ENCODE measurements around the gene SFXN2.
"Not testable (repeated sequence)": the region's sequence is repeated elsewhere in the genome, so short reads cannot be mapped to it uniquely, and the experiment has no call there.

SFXN2 gene

DNA sequence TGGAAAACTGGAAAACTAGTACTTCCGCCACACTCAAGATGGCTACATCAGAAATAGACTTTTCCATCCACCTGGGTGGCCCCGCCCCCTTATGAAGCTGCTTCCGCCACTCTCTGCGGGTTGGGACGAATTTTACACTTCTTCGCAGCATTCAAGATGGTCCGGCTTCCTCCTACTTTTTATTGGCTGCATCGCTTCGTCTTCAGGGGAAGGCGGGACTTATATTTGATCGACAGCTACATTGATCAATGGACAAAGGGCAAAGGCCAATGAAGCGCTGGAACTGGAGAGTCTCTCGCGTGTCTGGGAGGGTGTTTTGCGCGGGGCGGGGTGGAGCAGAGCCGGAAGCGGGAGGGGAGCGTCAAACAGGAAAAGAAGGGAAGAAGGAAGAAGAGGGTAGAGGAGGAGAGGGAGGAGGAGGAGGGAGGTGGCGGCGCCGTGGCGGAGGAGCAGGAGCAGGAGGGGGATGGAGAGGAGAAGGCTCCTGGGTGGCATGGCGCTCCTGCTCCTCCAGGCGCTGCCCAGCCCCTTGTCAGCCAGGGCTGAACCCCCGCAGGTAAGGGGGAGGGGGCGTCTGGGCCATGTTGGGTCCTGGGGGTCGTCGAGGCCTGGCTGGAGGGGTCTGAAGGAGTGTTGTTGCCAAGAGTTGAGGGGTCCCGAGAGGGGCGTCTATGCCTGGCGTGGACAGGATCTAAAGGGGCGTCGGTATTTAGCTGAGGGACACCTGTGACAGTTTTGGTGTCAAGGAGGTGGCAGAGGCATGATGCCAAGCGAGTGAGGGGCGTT is 29.3 kb downstream of the SFXN2 start, which contains the start of gene WBP1L:
WBP1L (plus strand) TSS at position 361 of the 786 bp plus-strand sequence; CDS start at position 467, 106 bp downstream.
- Histone ChIP-seq H3K27ac (ENCODE audit: low read depth, low read length) (peak within 1 kb of the TSS; percentile 86), H3K36me3 (ENCODE audit: insufficient read depth, low read length) (no peaks in the 10 kb centered on the region), H3K4me1 (ENCODE audit: insufficient read depth, low read length) (peaks cover 29% of the 10 kb centered on the region), H3K9me3 (ENCODE audit: low read length) (no peaks in the 10 kb centered on the region), H3K4me3 (ENCODE audit: low read depth in 1 of 2, low read length in 2 of 2) (peak within 1 kb of the TSS; percentile 86 to 100), H3K27me3 (ENCODE audit: control insufficient read depth in 1 of 2, insufficient read depth in 2 of 2, low read length in 2 of 2) (no peaks in the 10 kb centered on the region), H3K9ac (ENCODE audit: low read length) (peak within 1 kb of the TSS; percentile 100)

GRCh38 chr10:102744374-102745051 is 30.1 kb downstream of the SFXN2 start:
- H3K9ac ChIP-seq (ENCODE audit: low read length): peak overlapping the region; percentile 100
- no peaks in the 10 kb centered on the region for H3K27me3 ChIP-seq (ENCODE audit: control insufficient read depth in 1 of 2, insufficient read depth in 2 of 2, low read length in 2 of 2)
- no peaks in the 10 kb centered on the region for H3K9me3 ChIP-seq (ENCODE audit: low read length)
- no peaks in the 10 kb centered on the region for H3K36me3 ChIP-seq (ENCODE audit: insufficient read depth, low read length)
- peak overlapping the region; percentile 86 to 100 for H3K4me3 ChIP-seq (ENCODE audit: low read depth in 1 of 2, low read length in 2 of 2)
- H3K4me1 ChIP-seq (ENCODE audit: insufficient read depth, low read length): peaks cover 29% of the 10 kb centered on the region
- H3K27ac ChIP-seq (ENCODE audit: low read depth, low read length): peak overlapping the region; percentile 86

DNA sequence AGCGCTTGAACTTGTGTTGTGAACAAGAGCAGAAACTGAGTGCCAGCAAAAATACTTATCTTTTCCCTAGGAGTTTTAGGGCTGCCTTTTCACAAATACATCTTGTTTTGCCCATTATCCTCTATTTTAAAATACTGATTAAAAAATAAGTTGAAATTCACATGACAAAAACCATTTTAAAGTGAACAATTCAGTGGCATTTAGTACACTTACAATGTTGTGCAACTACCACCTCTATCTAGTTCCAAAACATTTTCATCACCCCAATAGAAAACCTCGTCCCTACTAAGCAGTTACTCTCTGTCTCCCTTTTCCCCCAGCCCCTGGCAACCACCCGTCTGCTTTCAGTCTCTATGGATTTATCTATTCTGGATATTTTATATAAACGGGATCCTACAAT is 30.7 kb downstream of the SFXN2 start:
- Histone ChIP-seq H3K36me3 (ENCODE audit: insufficient read depth, low read length) (no peaks in the 10 kb centered on the region), H3K9me3 (ENCODE audit: low read length) (no peaks in the 10 kb centered on the region), H3K27ac (ENCODE audit: low read depth, low read length) (peak overlapping the region; percentile 86), H3K4me3 (ENCODE audit: low read depth in 1 of 2, low read length in 2 of 2) (peak overlapping the region; percentile 86 to 100), H3K4me1 (ENCODE audit: insufficient read depth, low read length) (peaks cover 29% of the 10 kb centered on the region), H3K9ac (ENCODE audit: low read length) (peak overlapping the region; percentile 100), H3K27me3 (ENCODE audit: control insufficient read depth in 1 of 2, insufficient read depth in 2 of 2, low read length in 2 of 2) (no peaks in the 10 kb centered on the region)

DNA sequence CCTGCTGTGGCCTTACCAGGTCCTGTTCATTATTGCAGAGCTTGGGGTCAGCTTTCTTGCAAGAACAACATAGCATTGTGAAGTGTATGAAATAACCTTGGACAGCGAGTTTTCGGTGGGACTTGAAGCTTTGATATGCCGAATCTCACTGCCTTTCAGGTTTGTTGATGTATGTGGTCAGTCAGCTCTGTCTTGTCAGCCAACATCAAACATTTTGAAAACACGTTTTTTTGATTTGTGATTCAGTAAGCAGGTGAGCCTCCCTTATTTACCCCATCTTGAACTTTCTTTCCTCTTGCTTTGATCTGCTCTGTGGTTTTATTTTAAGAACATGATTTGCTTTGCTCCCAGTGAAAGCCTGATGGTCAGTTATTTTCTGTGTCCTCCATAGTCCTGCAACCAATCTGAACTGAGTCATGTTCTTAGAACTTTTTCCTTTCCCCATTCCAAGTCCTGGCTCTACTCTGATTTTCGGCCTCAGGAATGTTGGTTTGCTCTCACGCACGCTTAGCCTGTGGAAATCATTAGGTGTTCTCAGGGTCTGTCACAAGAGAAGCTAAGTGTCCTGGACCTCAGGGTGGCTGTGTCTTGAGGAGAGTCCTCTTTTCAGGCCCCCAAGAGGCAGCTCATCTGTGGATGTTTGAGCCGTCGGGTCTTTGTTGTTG is 38.0 kb downstream of the SFXN2 start:
- Histone ChIP-seq H3K36me3 (ENCODE audit: insufficient read depth, low read length) (no peaks in the 10 kb centered on the region), H3K9me3 (ENCODE audit: low read length) (no peaks in the 10 kb centered on the region), H3K9ac (ENCODE audit: low read length) (no peak overlapping the region), H3K27ac (ENCODE audit: low read depth, low read length) (peak overlapping the region; percentile 78), H3K4me3 (ENCODE audit: low read depth in 1 of 2, low read length in 2 of 2) (no peak overlapping the region), H3K4me1 (ENCODE audit: insufficient read depth, low read length) (peaks cover 28% of the 10 kb centered on the region), H3K27me3 (ENCODE audit: control insufficient read depth in 1 of 2, insufficient read depth in 2 of 2, low read length in 2 of 2) (no peaks in the 10 kb centered on the region)

GRCh38 chr10:102752934-102753664 is 38.7 kb downstream of the SFXN2 start:
- Histone ChIP-seq H3K36me3 (ENCODE audit: insufficient read depth, low read length) (no peaks in the 10 kb centered on the region), H3K9me3 (ENCODE audit: low read length) (no peaks in the 10 kb centered on the region), H3K4me1 (ENCODE audit: insufficient read depth, low read length) (peaks cover 29% of the 10 kb centered on the region), H3K4me3 (ENCODE audit: low read depth in 1 of 2, low read length in 2 of 2) (no peak overlapping the region), H3K27ac (ENCODE audit: low read depth, low read length) (peak overlapping the region; percentile 78), H3K27me3 (ENCODE audit: control insufficient read depth in 1 of 2, insufficient read depth in 2 of 2, low read length in 2 of 2) (no peaks in the 10 kb centered on the region), H3K9ac (ENCODE audit: low read length) (no peak overlapping the region)

- Histone ChIP-seq H3K9me3 (ENCODE audit: low read length) (no peaks in the 10 kb centered on the region), H3K27me3 (ENCODE audit: control insufficient read depth in 1 of 2, insufficient read depth in 2 of 2, low read length in 2 of 2) (no peaks in the 10 kb centered on the region), H3K9ac (ENCODE audit: low read length) (no peak overlapping the region), H3K4me1 (ENCODE audit: insufficient read depth, low read length) (peaks cover 34% of the 10 kb centered on the region), H3K4me3 (ENCODE audit: low read depth in 1 of 2, low read length in 2 of 2) (no peak overlapping the region), H3K36me3 (ENCODE audit: insufficient read depth, low read length) (no peaks in the 10 kb centered on the region), H3K27ac (ENCODE audit: low read depth, low read length) (peak overlapping the region; percentile 78)
These were observed 39.3 kb downstream of the SFXN2 start for GRCh38 chr10:102753718-102754117.

DNA sequence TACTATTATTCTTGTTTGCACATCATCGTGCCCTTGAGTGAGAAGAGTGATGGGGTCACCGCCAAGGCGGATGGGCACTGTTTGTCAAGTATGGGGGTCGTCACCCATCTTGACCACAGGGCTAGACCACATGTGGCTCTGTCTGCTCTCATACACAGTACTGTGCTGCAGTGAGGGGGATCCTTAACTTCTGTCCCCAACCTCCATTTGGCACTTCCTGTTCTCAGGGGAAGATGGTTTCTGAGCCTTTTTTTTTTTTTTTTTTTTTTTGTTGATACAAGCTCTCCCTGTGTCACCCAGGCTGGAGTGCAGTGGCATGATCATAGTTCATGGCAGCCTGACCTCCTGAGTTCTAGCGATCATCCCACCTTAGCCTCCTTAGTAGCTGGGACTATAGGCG is 42.9 kb downstream of the SFXN2 start:
- Histone ChIP-seq H3K4me3 (ENCODE audit: low read depth in 1 of 2, low read length in 2 of 2) (no peak overlapping the region), H3K27ac (ENCODE audit: low read depth, low read length) (no peak overlapping the region), H3K36me3 (ENCODE audit: insufficient read depth, low read length) (no peaks in the 10 kb centered on the region), H3K27me3 (ENCODE audit: control insufficient read depth in 1 of 2, insufficient read depth in 2 of 2, low read length in 2 of 2) (no peaks in the 10 kb centered on the region), H3K9me3 (ENCODE audit: low read length) (no peaks in the 10 kb centered on the region), H3K9ac (ENCODE audit: low read length) (no peak overlapping the region), H3K4me1 (ENCODE audit: insufficient read depth, low read length) (peaks cover 28% of the 10 kb centered on the region)

GRCh38 chr10:102758240-102758932 is 44.0 kb downstream of the SFXN2 start:
- Histone ChIP-seq H3K4me3 (ENCODE audit: low read depth in 1 of 2, low read length in 2 of 2) (peak overlapping the region in 1 of 2 donors; percentile 35), H3K36me3 (ENCODE audit: insufficient read depth, low read length) (no peaks in the 10 kb centered on the region), H3K27me3 (ENCODE audit: control insufficient read depth in 1 of 2, insufficient read depth in 2 of 2, low read length in 2 of 2) (no peaks in the 10 kb centered on the region), H3K4me1 (ENCODE audit: insufficient read depth, low read length) (peaks cover 18% of the 10 kb centered on the region), H3K9me3 (ENCODE audit: low read length) (no peaks in the 10 kb centered on the region), H3K27ac (ENCODE audit: low read depth, low read length) (peak overlapping the region; percentile 80), H3K9ac (ENCODE audit: low read length) (no peak overlapping the region)

GRCh38 chr10:102758933-102759262 is 44.5 kb downstream of the SFXN2 start:
- peaks cover 12% of the 10 kb centered on the region for H3K4me1 ChIP-seq (ENCODE audit: insufficient read depth, low read length)
- peak overlapping the region in 1 of 2 donors; percentile 35 for H3K4me3 ChIP-seq (ENCODE audit: low read depth in 1 of 2, low read length in 2 of 2)
- H3K9me3 ChIP-seq (ENCODE audit: low read length); H3K9ac ChIP-seq (ENCODE audit: low read length); H3K27me3 ChIP-seq (ENCODE audit: control insufficient read depth in 1 of 2, insufficient read depth in 2 of 2, low read length in 2 of 2); H3K36me3 ChIP-seq (ENCODE audit: insufficient read depth, low read length): not testable (repeated sequence)
- H3K27ac ChIP-seq (ENCODE audit: low read depth, low read length): peak overlapping the region; percentile 80

DNA sequence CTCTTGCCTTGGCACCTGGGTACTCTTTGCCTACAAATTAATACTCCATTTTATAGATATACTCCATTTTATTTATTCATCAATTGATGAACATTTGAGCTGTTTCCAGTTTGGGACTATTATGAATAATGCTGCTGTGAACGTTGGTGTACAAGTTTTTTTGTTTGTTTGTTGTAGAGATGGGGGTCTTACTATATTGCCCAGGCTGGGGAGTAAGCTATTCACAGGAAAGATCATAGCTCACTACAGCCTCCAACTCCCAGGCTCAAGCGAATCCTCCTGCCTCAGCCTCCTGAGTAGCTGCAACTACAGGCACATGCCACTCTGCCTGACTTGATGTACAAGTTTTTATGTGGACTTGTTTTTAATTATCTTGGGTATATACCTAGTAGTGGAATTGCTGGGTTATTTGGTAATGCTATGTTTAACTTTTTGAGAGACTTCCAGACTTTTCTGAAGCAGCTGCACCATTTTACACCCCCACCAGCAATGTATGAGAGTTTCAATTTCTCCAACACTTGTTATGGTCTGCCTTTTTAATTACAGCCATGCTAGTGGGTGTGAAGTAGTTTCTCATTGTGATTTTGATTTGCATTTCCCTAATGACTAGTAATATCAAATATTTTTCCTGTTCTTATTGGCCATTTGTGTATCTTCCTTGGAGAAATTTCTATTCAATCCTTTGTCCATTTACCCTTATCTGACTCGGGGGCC is 45.2 kb downstream of the SFXN2 start:
- H3K4me3 ChIP-seq (ENCODE audit: low read depth in 1 of 2, low read length in 2 of 2): no peak overlapping the region
- no peaks in the 10 kb centered on the region for H3K9me3 ChIP-seq (ENCODE audit: low read length)
- H3K4me1 ChIP-seq (ENCODE audit: insufficient read depth, low read length): peaks cover 12% of the 10 kb centered on the region
- H3K36me3 ChIP-seq (ENCODE audit: insufficient read depth, low read length): no peaks in the 10 kb centered on the region
- no peak overlapping the region for H3K9ac ChIP-seq (ENCODE audit: low read length)
- peak overlapping the region; percentile 35 for H3K27ac ChIP-seq (ENCODE audit: low read depth, low read length)
- no peaks in the 10 kb centered on the region for H3K27me3 ChIP-seq (ENCODE audit: control insufficient read depth in 1 of 2, insufficient read depth in 2 of 2, low read length in 2 of 2)

All from muscle layer of colon (tissue), 2 donors.